Tibial nerve (tissue), 4 donors: ENCODE data around the gene TBC1D10B. TPM values are rescaled to one million over a fixed set of nuclear protein-coding genes. Genes with fewer than 3 reads are reported as not detected.
"Not testable (repeated sequence)": the region's sequence is repeated elsewhere in the genome, so short reads cannot be mapped to it uniquely, and the experiment has no call there.

Source experiments
- DNase-seq, 2 donors: peaks; one replicate each; pipeline ENCODE4 v3.0.0-alpha.2; 2019; ENCODE audit warnings: low spot score in 2 of 2
- H3K27ac ChIP-seq, 4 donors: fragments of 200-600 bp; sonication (generic) in 3 of 4; one replicate each; pipeline ENCODE4 v1.5.1; 2017 to 2019; ENCODE audit warnings: mild to moderate bottlenecking in 1 of 4
- H3K27me3 ChIP-seq, 2 donors: fragments of 200-600 bp; sonication (generic) in 1 of 2; one replicate each; pipeline versions ENCODE4 v1.5.1 to v1.6.0; 2017 to 2019
- H3K36me3 ChIP-seq, 3 donors: fragments of 200-600 bp; sonication (generic); one replicate each; pipeline ENCODE4 v1.5.1; 2018 to 2019
- H3K4me1 ChIP-seq, 4 donors: fragments of 200-600 bp; sonication (generic) in 3 of 4; one replicate each; pipeline ENCODE4 v1.5.1; 2017 to 2019
- H3K4me3 ChIP-seq, 4 donors: fragments of 200-600 bp; sonication (generic) in 3 of 4; one replicate each; pipeline ENCODE4 v1.5.1; 2017 to 2019; ENCODE audit warnings: mild to moderate bottlenecking in 1 of 4, moderate library complexity in 1 of 4
- H3K9me3 ChIP-seq, 4 donors: fragments of 200-600 bp; sonication (generic) in 3 of 4; one replicate each; pipeline ENCODE4 v1.5.1; 2017 to 2019
- CTCF ChIP-seq, 5 experiments: fragments of 200-600 bp in 3 of 5; fragments of 450-650 bp in 2 of 5; sonication (generic) in 3 of 5; IDR thresholded peaks; one replicate each; pipeline ENCODE4 v1.5.1; 2016 to 2019; ENCODE audit warnings: antibody characterized with exemption in 5 of 5, mild to moderate bottlenecking in 3 of 5, moderate library complexity in 2 of 5
- EP300 ChIP-seq, 2 donors: sonication (generic); formaldehyde crosslinking; IDR thresholded peaks; one replicate each; pipeline ENCODE4 v1.6.1; 2017; ENCODE audit warnings: antibody characterized with exemption in 2 of 2, mild to moderate bottlenecking in 1 of 2
- POLR2A ChIP-seq, 2 donors: fragments of 450-650 bp; IDR thresholded peaks; one replicate each; pipeline ENCODE4 v1.6.1; 2017; ENCODE audit warnings: antibody characterized with exemption in 2 of 2, mild to moderate bottlenecking in 2 of 2, moderate library complexity in 2 of 2
- WGBS, 2 donors: methylation state at CpG; one replicate each; pipeline ENCODE4 v1.1.5; 2018; 5-methylcytosine and 5-hydroxymethylcytosine counted together
- total RNA-seq, 4 donors: library from RNA; depleted of rRNA; stranded (reverse); fragments of >200 nt; gene quantifications; one replicate each; pipeline ENCODE4 v1.1.0, GENCODE V29; 2016

The TBC1D10B gene
- total RNA-seq, 4 donors from 2014 or later, result 25.6 to 52.2 (median 31.1) TPM

GRCh38 chr16:30350134-30350871 lies 20.0 kb downstream of the TBC1D10B start:
- no peak overlapping the region for H3K27ac ChIP-seq
- 84 to 87% methylated on average over 3 of the region's 3 CpGs for WGBS, 2 donors
- H3K4me1 ChIP-seq, result peaks cover 0 to 35% (median 28%) of the 10 kb centered on the region in 4 donors
- no peak overlapping the region for H3K4me3 ChIP-seq
- H3K9me3 ChIP-seq, result no peaks in the 10 kb centered on the region
- TF ChIP-seq POLR2A (IDR thresholded peaks at IDR 0.05), result no peak
- no peak for TF ChIP-seq CTCF (IDR thresholded peaks at IDR 0.05)
- TF ChIP-seq EP300 (IDR thresholded peaks at IDR 0.05), result no peak
- peaks cover 0 to 43% (median 8%) of the 10 kb centered on the region in 3 donors for H3K36me3 ChIP-seq
- no peaks in the 10 kb centered on the region for H3K27me3 ChIP-seq
- DNase-seq, result no peak

GRCh38 chr16:30349675-30350074 lies 20.6 kb downstream of the TBC1D10B start:
- 84% methylated on average over 3 of the region's 3 CpGs for WGBS, 2 donors
- H3K27me3 ChIP-seq, result no peaks in the 10 kb centered on the region
- H3K36me3 ChIP-seq, result peaks cover 0 to 43% (median 8%) of the 10 kb centered on the region in 3 donors
- H3K4me1 ChIP-seq, result peaks cover 0 to 35% (median 28%) of the 10 kb centered on the region in 4 donors
- no peak overlapping the region for H3K27ac ChIP-seq
- no peak for DNase-seq
- TF ChIP-seq POLR2A (IDR thresholded peaks at IDR 0.05) (no peak), EP300 (IDR thresholded peaks at IDR 0.05) (no peak), CTCF (IDR thresholded peaks at IDR 0.05) (no peak)
- no peaks in the 10 kb centered on the region for H3K9me3 ChIP-seq
- H3K4me3 ChIP-seq, result no peak overlapping the region

- Histone ChIP-seq H3K27me3 (no peaks in the 10 kb centered on the region), H3K4me3 (no peak overlapping the region), H3K9me3 (no peaks in the 10 kb centered on the region), H3K36me3 (peaks cover 0 to 43% (median 8%) of the 10 kb centered on the region in 3 donors), H3K27ac (no peak overlapping the region), H3K4me1 (peaks cover 0 to 28% (median 22%) of the 10 kb centered on the region in 4 donors)
- no peak for TF ChIP-seq POLR2A (IDR thresholded peaks at IDR 0.05)
- TF ChIP-seq EP300 (IDR thresholded peaks at IDR 0.05), result no peak
- TF ChIP-seq CTCF (IDR thresholded peaks at IDR 0.05), result no peak
- no peak for DNase-seq
- WGBS, 2 donors, result 87% methylated on average over 7 of the region's 7 CpGs
Observed at GRCh38 chr16:30348929-30349328, 21.4 kb downstream of the TBC1D10B start.

- Histone ChIP-seq H3K4me1 (peaks cover 0 to 20% (median 14%) of the 10 kb centered on the region in 4 donors), H3K4me3 (no peak overlapping the region), H3K27ac (no peak overlapping the region), H3K9me3 (no peaks in the 10 kb centered on the region), H3K36me3 (peaks cover 0 to 35% (median under 1%) of the 10 kb centered on the region in 3 donors), H3K27me3 (no peaks in the 10 kb centered on the region)
- no peak for TF ChIP-seq EP300 (IDR thresholded peaks at IDR 0.05)
- 93% methylated on average over 8 of the region's 8 CpGs for WGBS, 2 donors
- DNase-seq, result no peak
Observed at GRCh38 chr16:30348113-30348512, 22.2 kb downstream of the TBC1D10B start.

GRCh38 chr16:30346286-30346685 lies 24.0 kb downstream of the TBC1D10B start:
- WGBS, 2 donors, result 92 to 95% methylated on average over 3 of the region's 3 CpGs
- peaks cover 0 to 17% (median 0%) of the 10 kb centered on the region in 3 donors for H3K36me3 ChIP-seq
- TF ChIP-seq EP300 (IDR thresholded peaks at IDR 0.05), result no peak
- no peak for TF ChIP-seq CTCF (IDR thresholded peaks at IDR 0.05)
- TF ChIP-seq POLR2A (IDR thresholded peaks at IDR 0.05), result no peak
- no peak for DNase-seq
- H3K27me3 ChIP-seq, result no peaks in the 10 kb centered on the region
- H3K4me1 ChIP-seq, result peaks cover 0 to 1% (median 0%) of the 10 kb centered on the region in 4 donors
- no peaks in the 10 kb centered on the region for H3K9me3 ChIP-seq
- H3K4me3 ChIP-seq, result no peak overlapping the region
- no peak overlapping the region for H3K27ac ChIP-seq

GRCh38 chr16:30343491-30343820 lies 26.8 kb downstream of the TBC1D10B start:
- H3K4me3 ChIP-seq, H3K27me3 ChIP-seq, H3K9me3 ChIP-seq, H3K27ac ChIP-seq, H3K36me3 ChIP-seq, H3K4me1 ChIP-seq, DNase-seq: not testable (repeated sequence)
- WGBS, 2 donors, result 93 to 97% methylated on average over 11 of the region's 11 CpGs
